HL-60 (cell line): ENCODE data around the gene TM4SF18.

ENCODE experiments used
- DNase-seq, 2 experiments: peaks; one replicate each; pipeline ENCODE4 v3.0.0-alpha.2; 2010 to 2020; ENCODE audit warnings: low read depth in 1 of 2, low spot score in 1 of 2
- H3K27ac ChIP-seq: fragments of 250-450 bp; sonication (Bioruptor Pico); replicated peaks from 2 replicates; pipeline ENCODE4 v1.5.1; 2020; ENCODE audit warnings: mild to moderate bottlenecking, moderate library complexity
- H3K27me3 ChIP-seq: fragments of 250-450 bp; sonication (Bioruptor Pico); 2 replicates; pipeline ENCODE4 v1.5.1; 2021; ENCODE audit warnings: mild to moderate bottlenecking, moderate library complexity; ENCODE audit not compliant: insufficient read depth, poor library complexity, severe bottlenecking
- H3K4me3 ChIP-seq: replicated peaks from 2 replicates; pipeline ENCODE4 v1.5.1; 2011; ENCODE audit warnings: mild to moderate bottlenecking, control low read depth, low read length; ENCODE audit not compliant: insufficient read depth
- GABPA ChIP-seq: IDR thresholded peaks from 2 replicates; pipeline ENCODE4 v1.6.1; 2012; ENCODE audit warnings: low read depth
- POLR2AphosphoS5 ChIP-seq: IDR thresholded peaks from 2 replicates; pipeline ENCODE4 v1.6.1; 2012; ENCODE audit warnings: low read depth
- SPI1 ChIP-seq: IDR thresholded peaks from 2 replicates; pipeline ENCODE4 v1.6.1; 2012; ENCODE audit warnings: low read depth, mild to moderate bottlenecking, borderline replicate concordance
- TF ChIP-seq, protein P1 (sequence below): IDR thresholded peaks from 2 replicates; pipeline ENCODE4 v1.6.1; 2012; ENCODE audit warnings: low read depth; ENCODE audit not compliant: insufficient replicate concordance
- TF ChIP-seq, protein P2 (sequence below): IDR thresholded peaks from one replicate; pipeline ENCODE4 v1.5.1; 2011; ENCODE audit warnings: low read length, control low read depth, inconsistent platforms; ENCODE audit not compliant: insufficient read depth

Gene TM4SF18

DNA sequence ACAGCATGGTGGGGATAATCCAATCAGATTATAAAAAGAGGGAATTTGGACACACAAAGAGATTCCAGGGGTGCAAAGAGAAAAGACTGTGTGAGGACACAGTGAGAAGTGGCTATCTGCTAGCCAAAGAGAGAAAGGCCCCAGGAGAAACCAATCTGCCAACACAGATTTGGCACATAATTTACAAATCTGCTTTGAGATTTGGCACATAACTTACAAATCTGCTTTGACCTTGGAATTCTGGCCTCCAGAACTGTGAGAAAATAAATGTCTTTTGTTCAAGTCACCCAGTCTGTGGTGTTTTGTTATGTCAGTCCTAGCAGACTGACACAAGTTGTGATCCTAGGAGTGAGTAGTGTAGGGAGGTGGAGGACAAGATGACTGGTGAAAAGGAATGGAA is 3.5 kb upstream of the TM4SF18 start:
- no peak for TF ChIP-seq GABPA
- no peak overlapping the region for H3K4me3 ChIP-seq
- H3K27me3 ChIP-seq, result no peaks in the 10 kb centered on the region
- no peak for DNase-seq
- no peak overlapping the region for H3K27ac ChIP-seq

DNA sequence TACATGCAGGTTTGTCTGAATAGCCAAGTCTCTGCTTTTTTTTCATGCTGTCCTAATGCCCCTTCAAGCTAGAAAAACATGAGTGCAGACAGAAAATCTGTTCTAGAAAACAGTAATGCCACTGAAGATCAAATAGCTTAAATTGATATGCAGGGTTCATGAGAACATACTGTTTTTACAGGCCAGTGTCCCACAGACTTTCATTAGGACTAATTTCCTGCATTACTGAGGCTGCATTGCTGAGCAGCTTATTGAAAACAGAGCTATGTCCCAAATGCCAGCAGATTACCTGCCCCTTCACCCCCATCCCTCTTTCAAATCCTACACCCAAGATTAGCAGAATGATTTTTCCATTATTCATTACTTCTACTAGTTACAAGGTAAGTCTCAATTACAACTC is 665 bp downstream of the TM4SF18 start:
- Histone ChIP-seq H3K4me3 (no peak overlapping the region), H3K27me3 (peaks cover 3% of the 10 kb centered on the region), H3K27ac (no peak overlapping the region)
- no peak for DNase-seq
- TF ChIP-seq, protein P1, sequence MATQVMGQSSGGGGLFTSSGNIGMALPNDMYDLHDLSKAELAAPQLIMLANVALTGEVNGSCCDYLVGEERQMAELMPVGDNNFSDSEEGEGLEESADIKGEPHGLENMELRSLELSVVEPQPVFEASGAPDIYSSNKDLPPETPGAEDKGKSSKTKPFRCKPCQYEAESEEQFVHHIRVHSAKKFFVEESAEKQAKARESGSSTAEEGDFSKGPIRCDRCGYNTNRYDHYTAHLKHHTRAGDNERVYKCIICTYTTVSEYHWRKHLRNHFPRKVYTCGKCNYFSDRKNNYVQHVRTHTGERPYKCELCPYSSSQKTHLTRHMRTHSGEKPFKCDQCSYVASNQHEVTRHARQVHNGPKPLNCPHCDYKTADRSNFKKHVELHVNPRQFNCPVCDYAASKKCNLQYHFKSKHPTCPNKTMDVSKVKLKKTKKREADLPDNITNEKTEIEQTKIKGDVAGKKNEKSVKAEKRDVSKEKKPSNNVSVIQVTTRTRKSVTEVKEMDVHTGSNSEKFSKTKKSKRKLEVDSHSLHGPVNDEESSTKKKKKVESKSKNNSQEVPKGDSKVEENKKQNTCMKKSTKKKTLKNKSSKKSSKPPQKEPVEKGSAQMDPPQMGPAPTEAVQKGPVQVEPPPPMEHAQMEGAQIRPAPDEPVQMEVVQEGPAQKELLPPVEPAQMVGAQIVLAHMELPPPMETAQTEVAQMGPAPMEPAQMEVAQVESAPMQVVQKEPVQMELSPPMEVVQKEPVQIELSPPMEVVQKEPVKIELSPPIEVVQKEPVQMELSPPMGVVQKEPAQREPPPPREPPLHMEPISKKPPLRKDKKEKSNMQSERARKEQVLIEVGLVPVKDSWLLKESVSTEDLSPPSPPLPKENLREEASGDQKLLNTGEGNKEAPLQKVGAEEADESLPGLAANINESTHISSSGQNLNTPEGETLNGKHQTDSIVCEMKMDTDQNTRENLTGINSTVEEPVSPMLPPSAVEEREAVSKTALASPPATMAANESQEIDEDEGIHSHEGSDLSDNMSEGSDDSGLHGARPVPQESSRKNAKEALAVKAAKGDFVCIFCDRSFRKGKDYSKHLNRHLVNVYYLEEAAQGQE, result no peak
- TF ChIP-seq, protein P2, sequence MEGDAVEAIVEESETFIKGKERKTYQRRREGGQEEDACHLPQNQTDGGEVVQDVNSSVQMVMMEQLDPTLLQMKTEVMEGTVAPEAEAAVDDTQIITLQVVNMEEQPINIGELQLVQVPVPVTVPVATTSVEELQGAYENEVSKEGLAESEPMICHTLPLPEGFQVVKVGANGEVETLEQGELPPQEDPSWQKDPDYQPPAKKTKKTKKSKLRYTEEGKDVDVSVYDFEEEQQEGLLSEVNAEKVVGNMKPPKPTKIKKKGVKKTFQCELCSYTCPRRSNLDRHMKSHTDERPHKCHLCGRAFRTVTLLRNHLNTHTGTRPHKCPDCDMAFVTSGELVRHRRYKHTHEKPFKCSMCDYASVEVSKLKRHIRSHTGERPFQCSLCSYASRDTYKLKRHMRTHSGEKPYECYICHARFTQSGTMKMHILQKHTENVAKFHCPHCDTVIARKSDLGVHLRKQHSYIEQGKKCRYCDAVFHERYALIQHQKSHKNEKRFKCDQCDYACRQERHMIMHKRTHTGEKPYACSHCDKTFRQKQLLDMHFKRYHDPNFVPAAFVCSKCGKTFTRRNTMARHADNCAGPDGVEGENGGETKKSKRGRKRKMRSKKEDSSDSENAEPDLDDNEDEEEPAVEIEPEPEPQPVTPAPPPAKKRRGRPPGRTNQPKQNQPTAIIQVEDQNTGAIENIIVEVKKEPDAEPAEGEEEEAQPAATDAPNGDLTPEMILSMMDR, result no peak
- TF ChIP-seq GABPA (no peak), SPI1 (no peak), POLR2AphosphoS5 (no peak)

DNA sequence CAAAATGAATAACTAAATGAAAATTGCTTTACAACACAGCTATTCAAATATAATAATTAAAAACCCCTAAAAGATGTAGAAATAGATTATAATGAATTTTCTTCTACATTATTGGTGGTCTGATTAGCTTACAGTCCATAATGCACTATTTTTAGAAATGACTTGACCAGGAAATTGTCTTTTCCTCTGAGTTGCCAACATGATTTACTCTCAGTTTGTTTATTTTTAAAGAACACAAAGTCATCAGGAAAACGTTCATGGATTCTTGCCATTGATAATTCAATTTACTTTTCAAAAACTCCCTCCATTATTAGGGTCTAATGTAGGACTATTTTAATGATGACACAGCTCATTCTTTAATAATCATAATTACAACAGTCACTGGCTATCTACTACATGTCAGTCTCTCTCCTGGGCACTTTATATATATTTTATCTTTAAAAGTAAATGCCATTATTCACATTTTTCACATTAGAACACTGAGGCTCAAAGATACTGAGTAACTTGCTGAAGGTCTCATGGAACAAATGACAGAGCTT is 1.1 kb downstream of the TM4SF18 start:
- TF ChIP-seq, protein P1, result no peak
- TF ChIP-seq POLR2AphosphoS5 (no peak), SPI1 (no peak), GABPA (no peak)
- TF ChIP-seq, protein P2, result no peak
- no peak overlapping the region for H3K4me3 ChIP-seq
- no peak overlapping the region for H3K27ac ChIP-seq
- DNase-seq, result no peak
- peaks cover 3% of the 10 kb centered on the region for H3K27me3 ChIP-seq

DNA sequence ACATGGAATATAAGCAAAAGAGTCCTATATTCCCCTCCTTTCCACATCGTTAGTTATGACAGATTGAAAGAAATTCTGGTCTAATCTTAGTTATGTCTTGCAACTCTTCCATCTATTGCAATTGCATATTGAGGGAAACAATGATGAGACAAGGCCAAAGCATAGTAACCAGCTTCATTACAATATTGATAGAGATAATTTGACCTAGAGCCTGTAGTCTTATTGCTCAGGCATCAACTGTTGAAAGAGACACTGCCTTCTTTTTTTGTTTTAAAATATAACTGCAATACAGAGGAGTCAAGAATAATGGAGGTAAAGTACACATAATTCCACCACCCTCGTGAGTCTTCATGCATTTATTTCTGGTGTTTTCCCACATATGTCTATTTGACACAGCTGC is 2.0 kb downstream of the TM4SF18 start:
- peaks cover 3% of the 10 kb centered on the region for H3K27me3 ChIP-seq
- DNase-seq, result no peak
- no peak overlapping the region for H3K27ac ChIP-seq
- no peak overlapping the region for H3K4me3 ChIP-seq
- TF ChIP-seq GABPA, result no peak

DNA sequence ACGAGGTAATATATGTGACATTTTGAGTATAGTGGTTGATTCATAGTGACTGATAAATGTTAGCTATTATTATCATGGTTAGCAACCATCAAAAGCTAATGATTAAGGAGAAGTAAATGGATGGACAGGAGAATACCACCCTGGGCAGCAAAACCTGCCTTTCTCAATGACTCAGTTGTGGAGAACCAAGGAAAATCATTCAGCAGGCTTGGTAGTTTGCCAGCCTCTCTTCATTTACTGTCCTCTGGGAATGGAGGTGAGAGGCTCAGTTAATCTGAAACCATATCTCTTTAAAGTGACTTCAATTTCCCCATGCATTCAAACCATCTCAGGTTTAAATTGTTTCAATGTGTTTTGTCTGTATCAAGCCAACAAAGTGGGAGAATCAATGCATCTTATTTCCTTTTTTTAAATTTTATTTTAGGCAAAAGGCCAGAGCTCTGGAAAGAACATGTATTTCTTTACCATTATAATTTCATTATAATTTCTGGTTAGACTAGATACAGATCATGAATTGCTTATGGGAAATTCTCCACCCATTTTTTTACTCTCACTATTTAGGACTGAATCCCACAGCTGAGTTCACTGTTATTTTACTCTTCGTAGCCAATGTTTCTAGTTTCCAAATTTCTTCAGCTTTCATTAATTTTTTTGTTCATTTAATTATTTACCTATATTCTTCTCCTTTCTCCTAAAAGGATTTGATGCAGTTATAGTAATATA is 2.7 kb downstream of the TM4SF18 start:
- H3K27ac ChIP-seq, result no peak overlapping the region
- no peak for DNase-seq

More for the DNA sequence above, 2.7 kb downstream of the TM4SF18 start:
- TF ChIP-seq, protein P2, result no peak
- TF ChIP-seq SPI1 (no peak), POLR2AphosphoS5 (no peak), GABPA (no peak)
- TF ChIP-seq, protein P1, result no peak
- no peak overlapping the region for H3K4me3 ChIP-seq
- H3K27me3 ChIP-seq, result peaks cover 4% of the 10 kb centered on the region
